K562 (cell line): ENCODE data around the gene SUGP1. TPM values are rescaled to one million over a fixed set of nuclear protein-coding genes. Genes with fewer than 3 reads are reported as not detected.
A peak's percentile ranks its signal among the peaks of the same experiment; 100 is the strongest.

Experiments
- BRD4 ChIP-seq: fragments of 200-600 bp; sonication (generic); IDR thresholded peaks from 2 replicates; pipeline ENCODE4 v1.6.1; 2017; ENCODE audit warnings: inconsistent platforms
- BRD9 ChIP-seq: fragments of 450-650 bp; IDR thresholded peaks from 2 replicates; pipeline ENCODE4 v1.6.1; 2018; ENCODE audit warnings: low read depth; ENCODE audit not compliant: partially characterized antibody
- CHD1 ChIP-seq: fragments of 200-600 bp; sonication (generic); IDR thresholded peaks from one replicate; pipeline ENCODE4 v1.6.1; 2012; ENCODE audit warnings: mild to moderate bottlenecking, moderate library complexity, low read length, inconsistent platforms
- GTF2E2 ChIP-seq: fragments of 200-800 bp; sonication (Bioruptor generic); IDR thresholded peaks from 2 replicates; pipeline ENCODE4 v1.6.1; 2016; ENCODE audit warnings: missing genetic modification characterization, missing compliant biosample characterization
- HLTF ChIP-seq: fragments of 450-650 bp; IDR thresholded peaks from 2 replicates; pipeline ENCODE4 v1.6.1; 2016
- KAT7 ChIP-seq: sonication (generic); formaldehyde crosslinking; IDR thresholded peaks from 2 replicates; pipeline ENCODE4 v1.8.0; 2022; ENCODE audit warnings: missing genetic modification reagents, mild to moderate bottlenecking, borderline replicate concordance
- KDM1A ChIP-seq, 2 experiments: fragments of 450-650 bp; IDR thresholded peaks; 2 replicates each; pipeline ENCODE4 v1.6.1; 2016; ENCODE audit warnings: mild to moderate bottlenecking in 2 of 2
- KDM4B ChIP-seq, 2 experiments: fragments of 450-650 bp in 1 of 2; sonication (generic) in 1 of 2; IDR thresholded peaks; 2 replicates each; pipeline ENCODE4 v1.6.1; 2016 to 2017; ENCODE audit warnings: borderline replicate concordance in 2 of 2, antibody characterized with exemption in 1 of 2, low read depth in 1 of 2, mild to moderate bottlenecking in 1 of 2
- KDM5B ChIP-seq: fragments of 200-600 bp; sonication (generic); IDR thresholded peaks from 2 replicates; pipeline ENCODE4 v1.6.1; 2012; ENCODE audit warnings: low read depth, mild to moderate bottlenecking, moderate library complexity, low read length, control low read depth, inconsistent platforms; ENCODE audit not compliant: insufficient replicate concordance
- MCM3 ChIP-seq: fragments of 450-650 bp; IDR thresholded peaks from 2 replicates; pipeline ENCODE4 v1.6.1; 2016
- MEF2D ChIP-seq: conservative IDR thresholded peaks from 2 replicates; pipeline ENCODE4 v1.6.1; 2016; ENCODE audit warnings: low read depth, missing genetic modification characterization, missing compliant biosample characterization
- PHF20 ChIP-seq: fragments of 450-650 bp; IDR thresholded peaks from 2 replicates; pipeline ENCODE4 v1.6.1; 2018; ENCODE audit not compliant: partially characterized antibody
- PTRF ChIP-seq: fragments of 450-650 bp; IDR thresholded peaks from 2 replicates; pipeline ENCODE4 v1.6.1; 2016; ENCODE audit warnings: mild to moderate bottlenecking, missing genetic modification characterization, missing compliant biosample characterization
- RFX1 ChIP-seq: fragments of 450-650 bp; IDR thresholded peaks from 2 replicates; pipeline ENCODE4 v1.6.1; 2016; ENCODE audit warnings: mild to moderate bottlenecking, moderate library complexity
- SRSF3 ChIP-seq: fragments of 200-400 bp; formaldehyde crosslinking; IDR thresholded peaks from 2 replicates; pipeline ENCODE4 v1.6.1; 2016; ENCODE audit warnings: mild to moderate bottlenecking, low read length, moderate library complexity; ENCODE audit not compliant: insufficient read depth
- TCF15 ChIP-seq: fragments of 250-450 bp; sonication (Bioruptor Pico); IDR thresholded peaks from 2 replicates; pipeline ENCODE4 v1.8.0; 2022; ENCODE audit warnings: moderate library complexity, mild to moderate bottlenecking, inconsistent platforms
- TSHZ1 ChIP-seq: fragments of 250-450 bp; sonication (Bioruptor Pico); IDR thresholded peaks from 2 replicates; pipeline ENCODE4 v1.4.0; 2020; ENCODE audit warnings: mild to moderate bottlenecking, moderate library complexity
- XRCC4 ChIP-seq: IDR thresholded peaks from one replicate; pipeline ENCODE4 v1.6.1; 2011; ENCODE audit not compliant: insufficient read depth, insufficient read length; ENCODE audit errors: extremely low read depth
- ZBTB34 ChIP-seq: fragments of 250-450 bp; sonication (Bioruptor Pico); IDR thresholded peaks from 2 replicates; pipeline ENCODE4 v1.8.0; 2021; ENCODE audit warnings: mild to moderate bottlenecking, moderate library complexity
- ZBTB43 ChIP-seq: sonication (generic); formaldehyde crosslinking; IDR thresholded peaks from 2 replicates; pipeline ENCODE4 v1.8.0; 2023; ENCODE audit warnings: mild to moderate bottlenecking, missing genetic modification reagents
- ZFPM2 ChIP-seq: fragments of 250-450 bp; sonication (Bioruptor Pico); IDR thresholded peaks from 2 replicates; pipeline ENCODE4 v1.5.1; 2022; ENCODE audit warnings: mild to moderate bottlenecking
- ZNF217 ChIP-seq: sonication (generic); formaldehyde crosslinking; IDR thresholded peaks from 2 replicates; pipeline ENCODE4 v1.8.0; 2022; ENCODE audit warnings: mild to moderate bottlenecking, missing genetic modification reagents
- ZNF274 ChIP-seq: IDR thresholded peaks from 2 replicates; pipeline ENCODE4 v1.6.1; 2011; ENCODE audit warnings: low read depth, mild to moderate bottlenecking, low read length, moderate library complexity, borderline replicate concordance
- ZSCAN29 ChIP-seq: fragments of 450-650 bp; IDR thresholded peaks from 2 replicates; pipeline ENCODE4 v1.6.1; 2017
- polyA plus RNA-seq, 8 experiments: library from polyadenylated mRNA; depleted of rRNA in 4 of 8; stranded (reverse) in 5 of 8; unstranded in 3 of 8; fragments of >200 nt; fragmentation: Nextera tagmentation in 2 of 8; fragmentation: Illumina TruSeq in 1 of 8; extraction: Ambion mirVana in 2 of 8; extraction: Trizol in 1 of 8; gene quantifications; 2 replicates each; pipeline versions ENCODE4 v1.2.1 to v1.2.3, GENCODE V29; 2011 to 2014; ENCODE audit warnings: inconsistent platforms in 1 of 8, missing spikeins in 1 of 8
- total RNA-seq, 7 experiments: library from RNA; depleted of rRNA in 6 of 7; stranded (reverse); fragments of >200 nt in 6 of 7; fragmentation: Illumina TruSeq in 2 of 7; extraction: Trizol in 2 of 7; gene quantifications; 2 replicates each; pipeline versions ENCODE4 v1.2.1 to v1.2.3, GENCODE V29; 2011 to 2021; ENCODE audit warnings: low replicate concordance in 1 of 7

Gene SUGP1
- total and polyA plus RNA-seq, 9 of the 15 experiments (the other 6 are each of a cell fraction or from before 2014, with no cell fraction given) = 1.0 to 53.3 (median 32.4) TPM

GRCh38 chr19:19320361-19321140, at the start of gene SUGP1, which contains the start of gene MAU2 (continued):
- TF ChIP-seq PTRF (tag) = no peak
- no peak for TF ChIP-seq ZNF217 (CRISPR knock-in tag)
- peak; percentile 92 for TF ChIP-seq BRD4
- TF ChIP-seq KDM4B (IDR thresholded peaks at IDR 0.05; ENCODE audit: borderline replicate concordance in 2 of 2, low read depth in 1 of 2) = no peak
- peak; percentile 91 for TF ChIP-seq KDM5B
- no peak for TF ChIP-seq BRD9
- TF ChIP-seq SRSF3 = no peak
- no peak for TF ChIP-seq ZSCAN29
- TF ChIP-seq TCF15 (CRISPR knock-in tag) = no peak
- no peak for TF ChIP-seq RFX1
- TF ChIP-seq PHF20 = peak; percentile 93
- no peak for TF ChIP-seq GTF2E2
- no peak for TF ChIP-seq XRCC4
- TF ChIP-seq ZBTB43 (CRISPR knock-in tag) = no peak
- no peak for TF ChIP-seq MEF2D
- peak; percentile 92 for TF ChIP-seq CHD1
- no peak for TF ChIP-seq ZBTB34
- TF ChIP-seq KDM1A (IDR thresholded peaks at IDR 0.05) = no peak
- no peak for TF ChIP-seq ZFPM2 (CRISPR knock-in tag)
- no peak for TF ChIP-seq ZNF274
- no peak for TF ChIP-seq TSHZ1
- TF ChIP-seq HLTF = no peak; the same call in 1 of the 2 replicates
- no peak for TF ChIP-seq MCM3
- TF ChIP-seq KAT7 = peak; percentile 60; the same call in 1 of the 2 replicates
